ENCODE results near the gene ZNF280D. TPM values are rescaled to one million over a fixed set of nuclear protein-coding genes. Genes with fewer than 3 reads are reported as not detected.
"Not testable (repeated sequence)": the region's sequence is repeated elsewhere in the genome, so short reads cannot be mapped to it uniquely, and the experiment has no call there.

Gene ZNF280D
- total RNA-seq, 2 donors from 2014 or later: 24.9 to 27.4 TPM

DNA sequence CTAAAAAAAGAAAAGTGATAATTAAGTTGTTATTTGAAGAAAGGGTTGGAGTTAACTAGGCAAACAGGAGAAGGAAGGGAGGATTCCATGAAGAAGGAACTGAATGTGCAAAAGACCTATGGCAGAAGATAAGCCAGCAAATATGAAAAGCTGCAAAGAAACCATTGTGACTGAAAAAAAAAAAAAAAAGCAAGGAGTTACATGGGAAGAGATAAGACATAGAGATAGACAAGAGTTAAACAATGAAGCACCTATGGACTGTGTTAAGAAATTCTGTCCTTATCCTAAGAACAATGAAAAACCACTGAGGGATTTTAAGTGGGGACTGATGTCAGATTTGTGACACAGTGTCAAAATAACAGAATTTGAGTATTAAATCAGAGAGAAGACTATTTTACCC lies 17.0 kb downstream of the ZNF280D start:
- Histone ChIP-seq H3K27me3 (no peaks in the 10 kb centered on the region), H3K4me3 (no peak overlapping the region), H3K9me3 (no peaks in the 10 kb centered on the region), H3K36me3 (no peaks in the 10 kb centered on the region), H3K4me1 (no peaks in the 10 kb centered on the region), H3K9ac (ENCODE audit: low read depth in 2 of 2, low read length in 2 of 2) (no peak overlapping the region), H3K27ac (no peak overlapping the region)
- TF ChIP-seq CTCF (IDR thresholded peaks at IDR 0.05): no peak
- DNase-seq: no peak
- intact Hi-C loops (cut with DNase I): no loop called here

DNA sequence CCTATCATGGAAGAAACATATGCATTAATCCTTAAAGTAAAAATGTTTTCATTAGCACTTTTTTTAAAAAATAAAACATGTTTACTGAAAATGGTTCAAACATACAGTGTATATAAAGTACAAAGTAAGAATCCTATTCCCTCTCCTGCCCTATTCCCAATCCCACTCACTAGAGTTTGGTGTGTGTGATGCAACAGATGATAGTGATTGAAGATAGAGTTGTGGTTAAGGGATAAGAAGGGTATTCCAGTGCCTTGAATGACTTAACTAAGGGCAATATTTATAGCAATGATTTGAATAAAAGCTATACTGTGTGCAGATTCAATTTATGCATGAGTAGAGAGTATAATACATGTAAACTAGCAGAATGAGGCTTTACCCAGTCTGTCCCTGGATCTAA lies 18.1 kb downstream of the ZNF280D start:
- no peaks in the 10 kb centered on the region for H3K4me1 ChIP-seq
- DNase-seq: no peak
- no peaks in the 10 kb centered on the region for H3K36me3 ChIP-seq
- H3K4me3 ChIP-seq: no peak overlapping the region
- no peak for TF ChIP-seq CTCF (IDR thresholded peaks at IDR 0.05)
- H3K9me3 ChIP-seq: no peaks in the 10 kb centered on the region
- no peak overlapping the region for H3K27ac ChIP-seq
- no peaks in the 10 kb centered on the region for H3K27me3 ChIP-seq
- intact Hi-C loops (cut with DNase I): no loop called here
- H3K9ac ChIP-seq (ENCODE audit: low read depth in 2 of 2, low read length in 2 of 2): no peak overlapping the region

DNA sequence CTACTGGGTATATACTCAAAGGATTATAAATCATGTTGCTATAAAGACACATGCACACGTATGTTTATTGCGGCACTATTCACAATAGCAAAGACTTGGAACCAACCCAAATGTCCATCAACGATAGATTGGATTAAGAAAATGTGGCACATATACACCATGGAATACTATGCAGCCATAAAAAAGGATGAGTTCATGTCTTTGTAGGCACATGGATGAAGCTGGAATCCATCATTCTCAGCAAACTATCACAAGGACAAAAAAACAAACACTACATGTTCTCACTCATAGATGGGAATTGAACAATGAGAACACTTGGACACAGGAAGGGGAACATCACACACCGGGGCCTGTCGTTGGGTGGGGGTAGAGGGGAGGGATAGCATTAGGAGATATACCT lies 23.8 kb downstream of the ZNF280D start:
- H3K27me3 ChIP-seq; H3K4me1 ChIP-seq; H3K4me3 ChIP-seq; intact Hi-C loops (cut with DNase I); H3K9me3 ChIP-seq; H3K36me3 ChIP-seq; H3K27ac ChIP-seq; DNase-seq; H3K9ac ChIP-seq (ENCODE audit: low read depth in 2 of 2, low read length in 2 of 2): not testable (repeated sequence)

GRCh38 chr15:56699743-56700142 lies 33.6 kb downstream of the ZNF280D start:
- no peaks in the 10 kb centered on the region for H3K9me3 ChIP-seq
- H3K36me3 ChIP-seq: peaks cover 7% of the 10 kb centered on the region
- H3K9ac ChIP-seq (ENCODE audit: low read depth in 2 of 2, low read length in 2 of 2): no peak overlapping the region
- no peak for TF ChIP-seq CTCF (IDR thresholded peaks at IDR 0.05)
- H3K4me1 ChIP-seq: no peaks in the 10 kb centered on the region
- DNase-seq: no peak
- H3K4me3 ChIP-seq: no peak overlapping the region
- H3K27me3 ChIP-seq: no peaks in the 10 kb centered on the region
- H3K27ac ChIP-seq: no peak overlapping the region
- intact Hi-C loops (cut with DNase I): no loop called here

DNA sequence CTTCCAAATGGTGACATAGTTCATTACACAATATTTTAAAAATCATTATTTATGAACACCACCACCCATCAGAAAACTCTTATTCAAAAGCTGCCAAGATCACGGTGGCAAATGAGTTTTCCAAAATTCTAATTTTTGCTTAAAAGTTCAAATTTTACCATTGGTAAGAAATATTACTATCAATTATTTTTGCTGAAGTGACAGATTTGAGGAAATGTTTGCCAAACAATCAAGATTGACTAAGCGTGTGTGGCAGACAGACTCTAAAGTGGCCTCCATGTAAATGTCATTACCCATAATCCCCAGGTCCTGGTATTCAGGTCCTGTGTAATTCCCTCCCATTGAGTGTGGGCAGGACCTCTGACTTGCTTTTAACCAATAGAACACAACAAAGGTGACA lies 35.0 kb downstream of the ZNF280D start:
- Histone ChIP-seq H3K9ac (ENCODE audit: low read depth in 2 of 2, low read length in 2 of 2) (no peak overlapping the region), H3K9me3 (no peaks in the 10 kb centered on the region), H3K27ac (no peak overlapping the region), H3K27me3 (no peaks in the 10 kb centered on the region), H3K4me3 (no peak overlapping the region), H3K4me1 (no peaks in the 10 kb centered on the region), H3K36me3 (no peaks in the 10 kb centered on the region)
- no peak for TF ChIP-seq CTCF (IDR thresholded peaks at IDR 0.05)
- intact Hi-C loops (cut with DNase I): no loop called here
- DNase-seq: no peak

DNA sequence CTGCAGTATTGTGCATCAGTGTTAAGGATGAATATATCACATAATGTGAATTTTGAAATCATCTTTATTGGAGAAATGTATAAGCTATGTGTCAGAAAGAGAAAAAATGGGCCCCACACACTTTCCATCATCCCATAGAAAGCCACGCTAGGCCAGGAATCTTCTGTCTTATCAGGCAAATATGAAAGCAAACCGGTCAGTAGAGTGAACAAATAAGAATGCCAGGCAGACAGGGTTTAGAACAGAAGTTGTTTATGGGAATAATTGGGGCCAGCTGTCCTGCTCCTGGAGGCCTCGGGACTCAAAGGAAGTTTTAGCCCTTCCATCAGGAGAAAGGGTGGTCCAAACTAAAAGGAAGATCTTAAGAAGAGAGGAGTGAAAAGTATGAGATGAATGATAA lies 39.5 kb downstream of the ZNF280D start:
- Histone ChIP-seq H3K27me3 (no peaks in the 10 kb centered on the region), H3K27ac (no peak overlapping the region), H3K9ac (ENCODE audit: low read depth in 2 of 2, low read length in 2 of 2) (no peak overlapping the region), H3K9me3 (no peaks in the 10 kb centered on the region), H3K4me1 (no peaks in the 10 kb centered on the region), H3K4me3 (no peak overlapping the region), H3K36me3 (no peaks in the 10 kb centered on the region)
- TF ChIP-seq CTCF (IDR thresholded peaks at IDR 0.05): no peak
- intact Hi-C loops (cut with DNase I): no loop called here
- DNase-seq: no peak

Data from colonic mucosa (tissue), 4 donors.